Activated CD8-positive, alpha-beta T cell treated with anti-CD3 and anti-CD28 coated beads, Interleukin-2, amount 10 ng/mL, durations not matched to agents 7 days and 5 days (primary cell): ENCODE results near the gene SPARC. TPM values are rescaled to one million over a fixed set of nuclear protein-coding genes. Genes with fewer than 3 reads are reported as not detected.

Source experiments
- ATAC-seq: fragments of 150-1000 bp; cut with Tn5 transposase; one replicate; pipeline ENCODE4 v1.10.0; 2021; ENCODE audit warnings: moderate library complexity
- CTCF ChIA-PET: fragments of 350-600 bp; sonication (Branson Sonifier 250); formaldehyde crosslinking; loops from one replicate; lab custom pipeline; 2021; ENCODE audit warnings: antibody characterized with exemption; lab: Charles Lee
- POLR2A ChIA-PET: fragments of 350-600 bp; sonication (Branson Sonifier 250); formaldehyde crosslinking; loops from one replicate; lab custom pipeline; 2021; ENCODE audit warnings: antibody characterized with exemption; lab: Charles Lee
- DNase-seq: peaks from one replicate; pipeline ENCODE4 v3.0.0-alpha.2; 2020
- H3K27ac Mint-ChIP-seq: one replicate; pipeline ENCODE4 v1.8.0; 2021; ENCODE audit warnings: mild to moderate bottlenecking, mixed read lengths
- H3K27me3 Mint-ChIP-seq: one replicate; pipeline ENCODE4 v1.8.0; 2021; ENCODE audit warnings: low read depth, mixed read lengths
- H3K36me3 Mint-ChIP-seq: one replicate; pipeline ENCODE4 v1.8.0; 2021; ENCODE audit warnings: low read depth, mixed read lengths
- H3K4me1 Mint-ChIP-seq: one replicate; pipeline ENCODE4 v1.8.0; 2021; ENCODE audit warnings: low read depth, mixed read lengths
- H3K4me3 Mint-ChIP-seq: one replicate; pipeline ENCODE4 v1.8.0; 2021; ENCODE audit warnings: mild to moderate bottlenecking, mixed read lengths
- H3K9me3 Mint-ChIP-seq: one replicate; pipeline ENCODE4 v1.8.0; 2022; ENCODE audit warnings: mixed read lengths; ENCODE audit not compliant: insufficient read depth
- total RNA-seq, 2 experiments: library from RNA; stranded (reverse); gene quantifications; one replicate each; pipeline ENCODE4 v1.2.3, GENCODE V29; 2021

Gene SPARC
- total RNA-seq, 2 experiments from 2014 or later = not detected

- H3K36me3 Mint-ChIP-seq = no peaks in the 10 kb centered on the region
- H3K27ac Mint-ChIP-seq = no peak overlapping the region
- DNase-seq (no peak), ATAC-seq (no peak)
- peaks cover 9% of the 10 kb centered on the region for H3K4me1 Mint-ChIP-seq
- ChIA-PET CTCF (interaction anchor here (0.8 to 1.5 kb wide), 2 partner anchors 13 to 106 kb away, joined by 3 to 4 read pairs; no protein-coding TSS in a partner anchor), POLR2A (no interaction called here)
- H3K4me3 Mint-ChIP-seq = no peak overlapping the region
- peaks cover 10% of the 10 kb centered on the region for H3K27me3 Mint-ChIP-seq
- no peaks in the 10 kb centered on the region for H3K9me3 Mint-ChIP-seq
Observed at GRCh38 chr5:151664694-151665585, 21.8 kb downstream of the SPARC start.

- CTCF ChIA-PET = interaction anchor here (0.6 to 1.8 kb wide), 4 partner anchors 11 to 107 kb away, joined by 3 to 4 read pairs (median 4); no protein-coding TSS in a partner anchor
- Mint-ChIP-seq H3K4me3 (no peak overlapping the region), H3K27me3 (peaks cover 14% of the 10 kb centered on the region), H3K9me3 (no peaks in the 10 kb centered on the region), H3K27ac (no peak overlapping the region), H3K4me1 (peaks cover 9% of the 10 kb centered on the region), H3K36me3 (no peaks in the 10 kb centered on the region)
- ATAC-seq = no peak
- no peak for DNase-seq
- POLR2A ChIA-PET = interaction anchor here (0.7 kb wide), 1 partner anchor 73 kb away, joined by 3 read pairs; no protein-coding TSS in a partner anchor
Observed at GRCh38 chr5:151663617-151664293, 23.0 kb downstream of the SPARC start.

- Mint-ChIP-seq H3K36me3 (no peaks in the 10 kb centered on the region), H3K4me3 (no peak overlapping the region), H3K9me3 (no peaks in the 10 kb centered on the region), H3K27ac (no peak overlapping the region), H3K27me3 (peaks cover 14% of the 10 kb centered on the region), H3K4me1 (peaks cover 9% of the 10 kb centered on the region)
- ChIA-PET POLR2A (no interaction called here), CTCF (interaction anchor here (1.8 kb wide), 1 partner anchor 108 kb away, joined by 4 read pairs; no protein-coding TSS in a partner anchor)
- ATAC-seq (no peak), DNase-seq (no peak)
Observed at GRCh38 chr5:151662805-151663204, 23.9 kb downstream of the SPARC start.

GRCh38 chr5:151661968-151662732 lies 24.6 kb downstream of the SPARC start:
- H3K27me3 Mint-ChIP-seq = peaks cover 17% of the 10 kb centered on the region
- DNase-seq = no peak
- POLR2A ChIA-PET = interaction anchor here (1.9 kb wide), 1 partner anchor 109 kb away, joined by 7 read pairs; the partner anchor contains the start of gene G3BP1
- H3K27ac Mint-ChIP-seq = no peak overlapping the region
- peaks cover 9% of the 10 kb centered on the region for H3K4me1 Mint-ChIP-seq
- no peaks in the 10 kb centered on the region for H3K9me3 Mint-ChIP-seq
- no peaks in the 10 kb centered on the region for H3K36me3 Mint-ChIP-seq
- no peak for ATAC-seq
- CTCF ChIA-PET = interaction anchor here (0.6 to 6.4 kb wide), 6 partner anchors 10 to 482 kb away, joined by 3 to 127 read pairs (median 6); partner anchors contain the start of gene G3BP1
- H3K4me3 Mint-ChIP-seq = no peak overlapping the region

- ATAC-seq (no peak), DNase-seq (no peak)
- Mint-ChIP-seq H3K27ac (no peak overlapping the region), H3K36me3 (no peaks in the 10 kb centered on the region), H3K4me3 (no peak overlapping the region), H3K4me1 (peaks cover 9% of the 10 kb centered on the region), H3K9me3 (no peaks in the 10 kb centered on the region), H3K27me3 (peaks cover 22% of the 10 kb centered on the region)
- CTCF ChIA-PET = interaction anchor here (0.6 to 6.4 kb wide), 11 partner anchors 9 to 214 kb away, joined by 3 to 127 read pairs (median 3); partner anchors contain the start of genes G3BP1 and SLC36A1
- POLR2A ChIA-PET = interaction anchor here (0.6 to 1.9 kb wide), 2 partner anchors 107 to 110 kb away, joined by 3 to 7 read pairs; partner anchors contain the start of gene G3BP1
Observed at GRCh38 chr5:151660616-151661495, 25.9 kb downstream of the SPARC start.

- Mint-ChIP-seq H3K27ac (no peak overlapping the region), H3K4me3 (no peak overlapping the region), H3K36me3 (no peaks in the 10 kb centered on the region), H3K27me3 (peaks cover 22% of the 10 kb centered on the region), H3K4me1 (peaks cover 9% of the 10 kb centered on the region), H3K9me3 (no peaks in the 10 kb centered on the region)
- ATAC-seq (peak; percentile 98), DNase-seq (peak; percentile 85)
- ChIA-PET CTCF (interaction anchor here (0.6 to 6.4 kb wide), 30 partner anchors 8 to 690 kb away, joined by 3 to 127 read pairs (median 5); partner anchors contain the start of genes ATOX1, G3BP1 and SLC36A1), POLR2A (interaction anchor here (0.7 to 1.4 kb wide), 3 partner anchors 81 to 113 kb away, joined by 3 to 6 read pairs (median 4); no protein-coding TSS in a partner anchor)
Observed at GRCh38 chr5:151659001-151659754, 27.5 kb downstream of the SPARC start.

GRCh38 chr5:151657114-151657513 lies 29.6 kb downstream of the SPARC start:
- no peak overlapping the region for H3K27ac Mint-ChIP-seq
- H3K27me3 Mint-ChIP-seq = peaks cover 22% of the 10 kb centered on the region
- ChIA-PET POLR2A (no interaction called here), CTCF (interaction anchor here (0.7 to 6.4 kb wide), 6 partner anchors 63 to 857 kb away, joined by 3 to 127 read pairs (median 25); partner anchors contain the start of genes ATOX1 and G3BP1)
- H3K4me1 Mint-ChIP-seq = no peaks in the 10 kb centered on the region
- H3K36me3 Mint-ChIP-seq = no peaks in the 10 kb centered on the region
- no peak for ATAC-seq
- H3K4me3 Mint-ChIP-seq = no peak overlapping the region
- DNase-seq = no peak
- H3K9me3 Mint-ChIP-seq = no peaks in the 10 kb centered on the region

GRCh38 chr5:151656311-151656710 lies 30.4 kb downstream of the SPARC start:
- H3K4me3 Mint-ChIP-seq = no peak overlapping the region
- H3K27me3 Mint-ChIP-seq = peaks cover 21% of the 10 kb centered on the region
- no peaks in the 10 kb centered on the region for H3K9me3 Mint-ChIP-seq

GRCh38 chr5:151651997-151652645 lies 34.6 kb downstream of the SPARC start:
- no peaks in the 10 kb centered on the region for H3K4me1 Mint-ChIP-seq
- H3K36me3 Mint-ChIP-seq = no peaks in the 10 kb centered on the region
- no peak overlapping the region for H3K27ac Mint-ChIP-seq
- CTCF ChIA-PET = interaction anchor here (0.6 to 3.3 kb wide), 49 partner anchors 9 to 698 kb away, joined by 3 to 58 read pairs (median 4); partner anchors contain the start of gene SLC36A1
- POLR2A ChIA-PET = interaction anchor here (0.6 to 1.1 kb wide), 2 partner anchors 119 to 205 kb away, joined by 3 to 4 read pairs; partner anchors contain the start of gene SLC36A1
- DNase-seq (peak; percentile 77), ATAC-seq (peak; percentile 96)
- peaks cover 8% of the 10 kb centered on the region for H3K27me3 Mint-ChIP-seq
- H3K4me3 Mint-ChIP-seq = no peak overlapping the region
- no peaks in the 10 kb centered on the region for H3K9me3 Mint-ChIP-seq

More at GRCh38 chr5:151656311-151656710, 30.4 kb downstream of the SPARC start:
- CTCF ChIA-PET = interaction anchor here (3.5 to 6.4 kb wide), 2 partner anchors 83 to 115 kb away, joined by 41 to 127 read pairs; partner anchors contain the start of gene G3BP1
- ATAC-seq (no peak), DNase-seq (no peak)
- no peak overlapping the region for H3K27ac Mint-ChIP-seq
- no peaks in the 10 kb centered on the region for H3K36me3 Mint-ChIP-seq
- H3K4me1 Mint-ChIP-seq = no peaks in the 10 kb centered on the region
- POLR2A ChIA-PET = no interaction called here
